GM19099 (cell line): ENCODE measurements around the gene RBM26.

Experiments
- POLR2A ChIP-seq: IDR thresholded peaks from 3 replicates; pipeline ENCODE4 v1.6.1; 2011; ENCODE audit warnings: low read depth; ENCODE audit not compliant: insufficient read length; ENCODE audit errors: extremely low read depth

RBM26 gene

DNA sequence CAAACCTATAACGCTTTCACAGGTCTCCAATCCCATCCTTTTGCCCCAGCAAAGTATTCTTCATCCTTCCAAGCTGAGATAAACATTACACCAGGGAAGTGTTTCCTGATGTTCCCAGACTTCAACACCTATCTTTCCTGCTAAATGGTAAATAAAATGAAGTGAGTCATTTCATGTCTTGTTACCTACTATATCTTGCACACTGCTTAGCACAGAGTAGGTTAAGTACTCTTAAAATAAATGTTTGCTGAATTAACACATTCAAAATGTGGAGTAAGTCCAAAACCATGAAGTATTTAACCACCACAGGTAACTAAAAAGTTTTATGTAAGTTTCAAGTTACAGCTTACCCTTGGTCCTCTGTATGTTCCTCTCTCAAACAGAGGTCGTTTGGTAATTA is 3.4 kb downstream of the RBM26 start:
- TF ChIP-seq POLR2A: no peak

DNA sequence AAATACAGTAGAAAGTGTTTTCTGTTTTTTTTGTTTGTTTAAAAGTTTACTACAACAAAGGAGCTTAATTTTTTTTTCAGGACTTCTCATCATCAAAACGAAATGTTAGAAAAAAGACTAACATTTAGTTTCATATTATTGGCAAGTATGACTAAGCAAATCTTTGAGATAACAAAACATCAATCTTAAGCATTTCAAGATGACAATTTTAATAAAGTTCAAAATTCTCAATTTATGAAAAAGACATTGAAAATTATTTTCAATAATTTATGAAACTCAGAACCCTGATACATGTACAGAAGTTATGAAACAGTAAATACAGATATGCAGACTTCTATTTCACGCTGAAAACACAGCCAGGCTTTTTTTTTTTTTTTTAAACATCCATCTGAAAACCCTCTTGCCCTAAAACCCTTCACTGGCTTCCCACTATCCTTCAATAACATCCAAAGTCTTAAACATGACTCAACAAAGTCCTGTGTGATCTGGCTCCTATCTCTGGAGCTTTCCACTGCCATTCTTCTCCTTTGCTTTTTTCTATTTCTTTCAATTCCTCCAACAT is 3.9 kb downstream of the RBM26 start:
- TF ChIP-seq POLR2A: no peak

DNA sequence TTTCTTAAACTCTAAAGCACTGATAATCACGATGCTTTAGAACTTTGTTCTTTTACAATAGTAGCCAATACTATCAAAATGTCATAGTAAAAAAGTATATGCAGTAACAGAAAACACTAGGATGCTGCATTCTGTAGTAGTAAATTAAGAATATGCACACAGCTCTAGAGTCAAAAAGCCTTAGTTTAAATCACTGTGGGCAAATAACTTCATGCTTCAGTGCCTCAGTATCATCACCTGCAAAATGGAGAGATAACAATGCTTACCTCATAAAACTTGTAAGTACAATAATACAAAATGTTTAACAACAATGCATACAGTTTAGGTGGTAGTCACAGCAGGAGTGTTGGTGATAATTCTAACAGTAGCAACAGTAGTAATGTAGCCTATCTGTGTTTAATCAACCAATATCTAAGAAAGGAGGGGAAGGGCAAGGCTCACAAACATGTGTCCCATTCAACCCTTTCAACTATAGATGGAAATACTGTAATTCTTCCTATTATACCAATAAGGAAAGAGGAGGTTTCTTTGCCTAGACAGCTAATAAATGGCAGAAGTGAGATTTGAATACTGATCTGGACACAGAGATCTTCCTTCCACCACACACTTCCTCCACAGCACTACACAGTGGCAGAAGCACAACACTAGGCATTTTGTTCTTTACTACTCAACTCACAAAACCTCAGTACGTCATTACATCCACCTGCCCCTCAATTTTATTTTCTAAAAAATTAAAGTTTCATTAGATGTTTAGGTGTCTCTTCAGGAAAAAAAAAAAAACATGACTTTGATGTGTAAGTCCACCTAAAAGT is 4.6 kb downstream of the RBM26 start:
- no peak for TF ChIP-seq POLR2A

DNA sequence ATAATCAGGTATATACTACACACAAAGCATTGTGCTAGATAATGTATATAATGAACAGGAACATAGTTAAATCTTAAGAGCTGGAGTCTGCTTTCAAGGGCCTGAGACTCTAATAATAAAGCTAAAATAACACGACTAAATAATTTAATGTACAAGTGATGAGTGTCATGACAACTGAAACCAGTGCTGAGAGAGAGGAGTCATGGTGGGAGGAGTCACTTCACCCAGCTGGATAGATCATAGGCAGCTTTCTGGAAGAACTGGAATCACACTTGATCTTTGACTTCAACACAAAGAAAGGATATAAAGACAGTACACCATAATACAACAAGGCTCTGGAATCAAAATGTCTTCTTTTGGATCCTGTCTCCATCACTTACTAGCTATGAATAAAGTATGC is 7.1 kb downstream of the RBM26 start:
- TF ChIP-seq POLR2A: no peak

DNA sequence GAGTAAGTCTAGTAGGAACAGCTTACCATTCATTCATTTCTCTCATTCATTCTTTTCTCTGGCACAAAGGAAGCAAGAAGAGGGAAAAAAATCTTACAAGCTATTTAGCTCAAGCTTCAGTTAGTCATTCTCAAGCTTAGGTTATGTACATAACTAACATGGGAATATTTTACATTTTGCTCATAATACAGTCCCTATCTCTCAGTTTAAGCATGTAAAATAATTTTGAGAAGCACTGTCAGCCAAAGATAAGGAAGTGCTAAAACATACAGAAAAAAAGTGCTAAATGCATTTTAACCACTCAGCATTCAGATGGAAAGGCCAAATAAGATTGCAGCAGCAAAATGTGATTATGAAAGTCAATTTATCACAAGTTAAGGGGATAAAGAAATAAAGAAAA is 7.9 kb downstream of the RBM26 start:
- TF ChIP-seq POLR2A: no peak

DNA sequence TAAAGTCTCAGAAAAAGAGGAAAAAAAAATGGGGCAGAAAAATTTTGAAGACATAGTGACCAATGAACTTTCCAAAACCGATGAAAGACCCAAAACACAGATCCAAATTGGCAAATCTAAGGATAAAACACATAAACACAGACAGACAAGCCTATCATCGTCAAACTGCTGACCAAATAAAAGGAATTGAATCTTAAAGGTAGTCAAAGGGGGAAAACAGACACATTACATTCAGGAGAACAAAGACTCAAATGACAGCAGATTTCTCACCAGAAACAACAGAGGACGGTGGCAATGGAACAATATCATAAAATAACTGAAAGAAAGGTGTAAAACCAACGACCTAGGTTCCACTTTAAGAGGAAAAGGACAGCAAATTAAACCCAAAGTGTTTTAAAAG is 10.2 kb downstream of the RBM26 start:
- TF ChIP-seq POLR2A: no peak

DNA sequence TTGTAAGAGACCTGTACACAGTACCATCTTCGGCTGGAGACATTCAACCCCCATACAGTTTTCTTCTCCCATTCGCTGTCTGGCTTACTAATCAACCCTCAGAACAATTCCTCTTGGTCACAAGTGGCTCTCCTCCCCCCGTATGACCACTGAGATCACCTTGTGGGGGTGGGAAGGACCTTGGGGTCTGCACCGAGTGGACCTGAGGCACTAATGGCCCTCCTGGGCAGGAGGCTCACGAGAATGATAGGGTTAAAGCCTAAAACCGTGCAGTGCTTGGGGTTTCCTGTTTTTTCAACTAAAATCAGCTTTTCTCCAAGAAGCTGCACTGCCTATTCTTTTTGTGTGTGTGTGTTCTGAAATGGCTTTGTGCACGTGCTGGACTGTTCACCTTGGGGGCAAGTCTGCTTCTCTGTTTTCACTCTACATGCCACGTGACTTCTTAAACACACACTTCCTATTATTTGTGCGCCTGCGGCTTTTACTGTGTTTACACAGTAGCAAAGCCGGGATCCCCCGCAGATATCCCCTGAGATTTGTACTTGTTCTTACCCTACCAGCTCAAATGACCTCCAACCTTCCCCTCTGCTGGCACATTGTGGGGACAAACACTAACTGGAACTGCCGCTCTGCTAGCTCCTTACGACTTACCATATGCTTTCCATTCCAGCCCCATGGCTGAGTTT is 12.3 kb downstream of the RBM26 start:
- TF ChIP-seq POLR2A: no peak

DNA sequence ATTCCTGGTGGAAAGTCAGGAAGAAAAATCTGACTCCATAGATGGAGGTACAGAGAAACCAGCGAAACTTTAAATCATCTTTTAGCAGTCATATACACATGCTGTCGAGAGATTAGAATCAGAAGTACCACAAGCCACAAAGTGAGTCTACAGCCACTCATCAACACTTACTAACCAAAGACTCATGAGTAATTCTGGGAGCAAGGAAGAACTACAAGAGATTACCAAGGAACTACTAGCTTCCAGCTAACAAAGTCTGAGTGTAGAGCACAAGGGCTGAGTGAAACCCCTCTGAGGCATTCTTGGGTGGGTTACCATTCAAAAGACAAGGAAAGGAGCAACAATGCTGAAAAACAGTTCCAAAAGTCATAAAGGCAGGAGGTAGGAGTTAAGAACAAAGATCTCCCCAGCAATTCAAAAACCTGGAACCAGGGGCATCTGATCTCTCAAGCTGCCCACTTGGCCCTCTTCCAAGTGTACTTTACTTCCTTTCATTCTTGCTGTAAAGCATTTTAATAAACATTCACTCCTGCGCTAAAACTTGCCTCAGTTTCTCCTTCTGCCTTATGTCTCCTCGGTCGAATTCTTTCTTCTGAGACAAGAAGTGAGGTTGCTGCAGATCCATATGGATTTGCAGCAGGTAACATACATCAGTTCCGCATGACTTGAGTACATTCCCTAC is 13.0 kb downstream of the RBM26 start:
- TF ChIP-seq POLR2A: no peak

DNA sequence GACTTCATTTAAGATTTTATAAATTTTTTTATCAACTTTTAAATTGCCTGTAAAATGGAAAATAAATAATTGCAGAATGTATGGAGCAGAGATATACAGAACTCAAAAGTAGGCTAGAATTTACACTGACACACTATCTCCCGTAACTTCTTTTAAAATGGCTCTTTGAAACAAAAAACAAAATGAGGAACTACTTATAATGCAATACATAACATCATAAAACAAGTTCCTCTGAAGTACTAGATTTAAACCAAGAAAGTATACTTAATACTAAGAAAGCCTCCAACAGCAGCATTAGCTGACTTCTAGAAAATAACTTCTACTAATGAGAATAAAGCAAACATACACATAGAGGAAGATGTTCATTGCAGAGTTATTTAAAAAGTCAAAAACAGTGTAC is 17.0 kb downstream of the RBM26 start:
- no peak for TF ChIP-seq POLR2A

DNA sequence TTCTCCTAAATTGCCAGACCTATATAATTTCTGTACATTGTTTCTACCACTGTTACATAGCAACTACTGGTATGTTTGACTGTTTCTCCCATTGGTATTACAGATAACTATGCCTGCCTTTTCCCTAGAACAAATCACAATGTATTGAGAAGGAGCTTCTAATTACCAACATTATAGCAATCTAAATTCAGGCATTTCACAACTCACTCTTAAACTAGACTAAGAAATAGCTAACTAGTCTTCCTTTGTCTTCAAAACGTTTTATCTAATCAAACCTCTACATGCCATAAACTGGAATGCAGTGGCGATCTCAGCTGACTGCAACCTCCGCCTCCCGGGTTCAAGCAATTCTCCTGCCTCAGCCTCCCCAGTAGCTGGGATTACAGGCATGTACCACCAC is 18.2 kb downstream of the RBM26 start:
- TF ChIP-seq POLR2A: no peak

DNA sequence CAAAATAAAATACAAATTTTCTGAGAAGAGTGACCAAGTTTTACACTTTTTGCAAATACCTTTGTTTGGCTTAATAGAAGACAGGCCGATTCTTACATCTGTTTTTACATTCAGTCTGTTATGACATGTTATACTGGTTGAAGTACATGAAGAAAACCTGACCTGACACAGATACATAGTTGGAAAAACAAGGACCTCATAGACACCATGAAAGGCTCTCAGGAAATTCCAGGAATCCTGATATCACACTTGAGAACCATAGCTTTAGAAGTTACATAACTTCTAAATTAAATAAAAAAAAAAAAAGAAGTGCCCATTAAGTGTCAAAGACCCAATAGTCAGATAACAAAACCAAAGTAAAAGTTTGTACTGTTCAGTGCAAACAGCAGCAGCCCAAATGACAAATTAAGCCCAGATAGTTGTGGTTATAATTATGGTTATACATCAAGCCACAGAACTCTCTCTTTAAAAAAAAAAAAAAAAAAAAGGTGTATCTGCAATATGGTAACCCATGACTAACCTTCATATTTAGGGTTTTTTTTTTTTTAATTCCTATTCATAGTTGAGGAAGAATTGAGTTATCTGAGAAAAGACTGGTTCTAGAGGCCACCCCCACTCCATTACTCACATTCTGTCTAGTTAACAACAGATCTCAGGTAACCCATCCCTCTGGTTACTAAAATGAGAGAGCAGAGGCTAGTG is 19.8 kb downstream of the RBM26 start:
- TF ChIP-seq POLR2A: no peak

DNA sequence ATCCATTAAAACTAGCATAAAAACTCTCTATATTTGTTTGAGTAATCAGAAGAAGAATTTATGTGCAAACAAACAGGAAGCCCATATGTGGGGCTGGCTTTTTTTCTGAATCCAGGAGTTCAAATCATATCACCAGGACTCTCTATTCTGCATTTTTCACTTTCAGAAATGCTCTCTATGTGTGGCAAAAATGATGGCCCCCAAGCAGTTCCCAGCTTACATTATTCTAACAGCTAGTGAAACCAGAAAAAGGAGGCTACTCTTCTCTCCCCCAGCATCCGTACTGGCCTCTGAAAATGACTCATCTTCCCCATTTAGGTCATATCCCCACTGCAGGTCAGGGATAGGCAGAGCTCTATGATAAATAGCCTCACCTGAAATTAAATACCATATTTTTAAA is 20.4 kb downstream of the RBM26 start:
- TF ChIP-seq POLR2A: no peak

DNA sequence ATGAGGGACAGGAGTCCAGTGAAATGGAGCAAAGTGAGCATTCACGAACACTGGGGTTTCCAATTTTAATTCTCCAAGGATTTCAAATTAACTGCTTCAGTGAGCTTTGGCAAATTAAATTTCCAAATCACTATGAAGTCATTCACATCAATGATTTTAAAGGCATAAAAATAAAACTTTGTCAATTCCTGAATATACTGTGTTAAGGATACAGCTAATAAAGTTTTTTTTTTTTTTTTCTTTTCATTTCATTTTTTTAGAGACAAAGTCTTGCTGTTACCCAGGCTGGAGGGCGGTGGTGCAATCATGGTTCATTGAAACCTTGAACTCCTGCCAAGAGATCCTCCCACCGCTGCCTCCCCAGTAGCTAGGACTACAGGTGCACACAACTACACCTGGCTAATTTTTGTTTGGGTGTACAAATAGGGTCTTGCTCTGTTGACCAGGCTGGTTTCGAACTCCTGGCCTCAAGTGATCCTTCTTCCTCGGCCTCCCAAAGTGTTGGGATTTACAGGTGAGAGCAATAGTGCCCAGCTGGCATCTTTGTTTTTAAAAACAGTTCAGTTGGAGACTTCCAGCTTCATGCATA is 21.9 kb downstream of the RBM26 start:
- no peak for TF ChIP-seq POLR2A

DNA sequence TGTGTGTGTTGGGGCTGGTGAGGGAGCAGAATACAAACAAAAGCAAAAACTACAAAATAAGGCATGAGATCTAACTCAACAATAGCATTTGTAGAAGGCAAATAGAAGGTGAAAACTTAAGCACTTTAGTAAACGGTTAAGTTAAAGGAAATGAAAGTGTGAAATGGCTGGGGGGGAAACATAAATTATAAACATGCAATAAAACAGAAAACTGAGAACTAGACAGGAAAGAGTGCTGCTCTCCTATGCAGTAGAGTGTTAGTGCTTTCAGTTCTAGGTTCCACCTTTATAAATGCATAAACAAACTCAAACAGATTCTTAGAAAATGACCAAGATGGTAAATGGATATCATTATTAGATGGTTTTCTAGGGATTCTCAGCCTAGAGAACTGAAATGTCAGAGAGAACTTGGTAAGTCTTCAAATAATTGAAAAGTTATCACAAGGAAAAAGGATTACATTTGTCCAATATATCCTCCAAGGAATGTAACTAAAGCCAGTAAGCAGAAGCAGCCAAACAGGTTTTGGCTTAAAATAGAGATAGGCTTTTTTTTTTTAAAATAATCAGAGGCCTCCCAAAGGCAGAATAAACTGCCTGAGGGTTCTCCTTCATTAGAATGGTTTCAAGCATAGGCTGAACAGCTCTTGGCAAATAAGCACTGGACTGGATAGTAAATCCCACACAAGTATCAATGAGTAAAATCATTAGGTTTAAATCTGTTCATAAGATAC is 23.3 kb downstream of the RBM26 start:
- TF ChIP-seq POLR2A: no peak

DNA sequence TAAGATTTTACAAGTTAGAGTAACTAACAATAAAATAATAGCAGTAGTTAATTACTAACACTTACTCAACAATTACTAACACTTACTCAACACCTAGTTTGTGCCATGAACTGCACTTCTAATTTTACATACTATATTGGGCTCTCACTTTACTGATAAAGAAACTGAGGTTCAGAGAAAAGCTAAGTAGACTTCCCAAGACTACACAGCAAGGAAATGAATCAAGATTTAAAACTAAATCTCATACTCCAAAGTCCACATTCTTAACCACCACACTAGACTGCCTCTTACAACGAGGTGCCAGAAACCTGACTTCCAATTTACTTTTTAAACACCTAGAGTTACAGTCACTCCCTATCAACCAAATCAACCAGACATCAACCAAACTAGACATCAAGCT is 25.1 kb downstream of the RBM26 start:
- TF ChIP-seq POLR2A: no peak

DNA sequence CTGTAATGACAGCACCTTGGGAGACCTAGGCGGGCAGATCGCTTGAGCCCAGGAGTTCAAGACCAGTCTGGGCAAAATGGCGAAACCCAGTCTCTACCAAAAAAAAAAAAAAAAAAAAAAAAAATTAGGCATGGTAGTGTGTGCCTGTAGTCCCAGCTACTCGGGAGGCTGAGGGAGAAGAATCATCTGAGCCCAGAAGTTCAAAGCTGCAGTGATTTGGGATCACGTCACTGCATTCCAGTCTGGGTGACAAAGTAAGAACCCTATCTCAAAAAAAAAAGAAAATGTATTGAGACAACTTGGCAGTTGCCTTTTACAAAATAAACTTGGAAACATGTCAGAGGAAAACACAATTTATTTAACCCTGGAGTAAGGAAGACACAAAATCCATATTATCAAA is 26.8 kb downstream of the RBM26 start:
- TF ChIP-seq POLR2A: no peak
